ENCODE data around the gene VWDE. TPM values are rescaled to one million over a fixed set of nuclear protein-coding genes. Genes with fewer than 3 reads are reported as not detected.
"Not testable (repeated sequence)": the region's sequence is repeated elsewhere in the genome, so short reads cannot be mapped to it uniquely, and the experiment has no call there.

Gene VWDE
- total RNA-seq, 1 donor from 2014 or later = not detected

DNA sequence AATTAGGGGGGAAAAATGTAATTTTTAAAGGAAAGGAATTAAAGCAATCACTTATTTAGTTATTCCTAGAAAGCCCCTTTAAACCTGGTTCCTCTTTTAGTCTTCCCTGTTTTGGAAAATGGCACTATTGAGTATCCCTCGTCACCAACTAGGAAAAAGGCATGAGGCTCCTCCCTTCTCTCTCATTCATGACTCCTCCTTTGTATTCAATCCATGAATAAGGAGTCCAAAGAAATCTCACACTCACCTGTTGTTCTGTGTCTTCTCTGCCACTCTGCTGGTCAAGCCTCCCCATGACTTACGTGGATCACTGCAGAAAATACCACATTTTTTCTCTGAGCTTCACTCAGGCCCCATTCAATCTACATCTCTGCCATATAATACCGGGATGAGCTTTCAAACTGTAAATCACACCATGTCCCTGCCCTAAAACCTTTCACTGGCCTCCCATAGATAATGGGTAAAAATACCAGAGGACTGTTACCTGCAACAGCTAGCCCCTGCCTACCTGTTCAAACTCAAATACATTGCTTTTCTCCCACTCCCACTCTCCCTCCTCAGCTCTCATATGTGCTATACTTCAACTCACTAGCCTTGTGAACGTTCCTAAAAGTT lies 5.5 kb upstream of the VWDE start:
- DNase-seq (ENCODE audit: missing footprints) (no peak), ATAC-seq (no peak)
- intact Hi-C loops (cut with DNase I) = no loop called here

DNA sequence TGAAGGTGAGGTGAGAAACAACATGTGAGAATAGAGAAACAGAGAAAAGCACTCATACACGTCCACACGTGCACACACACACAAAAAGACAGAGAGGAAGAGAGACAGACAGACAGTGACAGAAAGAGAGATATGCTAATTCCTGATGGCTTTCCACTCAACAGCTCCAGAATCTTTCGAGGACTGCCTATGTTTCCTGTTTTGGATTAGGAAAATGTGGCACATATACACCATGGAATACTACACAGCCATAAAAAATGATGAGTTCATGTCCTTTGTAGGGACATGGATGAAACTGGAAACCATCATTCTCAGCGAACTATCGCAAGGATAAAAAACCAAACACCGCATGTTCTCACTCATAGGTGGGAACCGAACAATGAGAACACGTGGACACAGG lies 4.0 kb upstream of the VWDE start:
- intact Hi-C loops (cut with DNase I); ATAC-seq; DNase-seq (ENCODE audit: missing footprints): not testable (repeated sequence)

GRCh38 chr7:12402365-12402725 lies 1.3 kb downstream of the VWDE start:
- DNase-seq (ENCODE audit: missing footprints) = no peak
- no peak for ATAC-seq
- intact Hi-C loops (cut with DNase I) = no loop called here

GRCh38 chr7:12401538-12402364 lies 1.9 kb downstream of the VWDE start:
- no peak for ATAC-seq
- no peak for DNase-seq (ENCODE audit: missing footprints)
- intact Hi-C loops (cut with DNase I) = no loop called here

- intact Hi-C loops (cut with DNase I) = no loop called here
- no peak for ATAC-seq
- no peak for DNase-seq (ENCODE audit: missing footprints)
Measured at GRCh38 chr7:12398186-12398585, 5.5 kb downstream of the VWDE start.

GRCh38 chr7:12397671-12398070 lies 6.0 kb downstream of the VWDE start:
- intact Hi-C loops (cut with DNase I) = no loop called here
- DNase-seq (ENCODE audit: missing footprints) = no peak
- ATAC-seq = no peak

GRCh38 chr7:12396670-12397069 lies 7.0 kb downstream of the VWDE start:
- ATAC-seq; intact Hi-C loops (cut with DNase I); DNase-seq (ENCODE audit: missing footprints): not testable (repeated sequence)

GRCh38 chr7:12391922-12392615 lies 11.6 kb downstream of the VWDE start:
- DNase-seq (ENCODE audit: missing footprints) (no peak), ATAC-seq (no peak)
- intact Hi-C loops (cut with DNase I) = no loop called here

- DNase-seq (ENCODE audit: missing footprints) (no peak), ATAC-seq (no peak)
- intact Hi-C loops (cut with DNase I) = no loop called here
Measured at GRCh38 chr7:12389089-12389700, 14.5 kb downstream of the VWDE start.

GRCh38 chr7:12386313-12386740 lies 17.3 kb downstream of the VWDE start:
- ATAC-seq = no peak
- intact Hi-C loops (cut with DNase I) = no loop called here
- no peak for DNase-seq (ENCODE audit: missing footprints)

- intact Hi-C loops (cut with DNase I) = no loop called here
- DNase-seq (ENCODE audit: missing footprints) (no peak), ATAC-seq (no peak)
Measured at GRCh38 chr7:12385364-12385786, 18.3 kb downstream of the VWDE start.

- ATAC-seq (no peak), DNase-seq (ENCODE audit: missing footprints) (no peak)
- intact Hi-C loops (cut with DNase I) = no loop called here
Measured at GRCh38 chr7:12383377-12383776, 20.3 kb downstream of the VWDE start.

DNA sequence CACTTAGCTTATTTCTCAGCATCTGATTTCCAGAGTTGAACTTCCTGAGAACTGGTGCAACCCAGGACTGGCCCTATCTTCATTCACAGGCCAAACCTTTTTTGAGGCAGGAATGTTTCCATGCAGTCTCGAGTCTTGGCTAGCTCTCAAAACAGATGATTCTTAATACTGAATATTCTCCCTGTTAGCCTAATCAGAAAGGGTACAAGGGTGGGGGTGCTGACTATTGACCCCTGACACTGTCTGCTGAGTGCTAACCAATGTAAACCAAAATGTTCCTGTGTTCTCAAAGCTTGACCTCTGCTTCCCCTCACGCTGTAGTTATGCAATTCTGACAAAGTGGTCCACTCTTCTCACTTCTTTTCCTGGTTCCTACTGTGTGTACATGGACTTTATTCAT lies 25.3 kb downstream of the VWDE start:
- intact Hi-C loops (cut with DNase I) = no loop called here
- DNase-seq (ENCODE audit: missing footprints) (no peak), ATAC-seq (no peak)

GRCh38 chr7:12377406-12377805 lies 26.3 kb downstream of the VWDE start:
- intact Hi-C loops (cut with DNase I) = no loop called here
- DNase-seq (ENCODE audit: missing footprints) (no peak), ATAC-seq (no peak)

DNA sequence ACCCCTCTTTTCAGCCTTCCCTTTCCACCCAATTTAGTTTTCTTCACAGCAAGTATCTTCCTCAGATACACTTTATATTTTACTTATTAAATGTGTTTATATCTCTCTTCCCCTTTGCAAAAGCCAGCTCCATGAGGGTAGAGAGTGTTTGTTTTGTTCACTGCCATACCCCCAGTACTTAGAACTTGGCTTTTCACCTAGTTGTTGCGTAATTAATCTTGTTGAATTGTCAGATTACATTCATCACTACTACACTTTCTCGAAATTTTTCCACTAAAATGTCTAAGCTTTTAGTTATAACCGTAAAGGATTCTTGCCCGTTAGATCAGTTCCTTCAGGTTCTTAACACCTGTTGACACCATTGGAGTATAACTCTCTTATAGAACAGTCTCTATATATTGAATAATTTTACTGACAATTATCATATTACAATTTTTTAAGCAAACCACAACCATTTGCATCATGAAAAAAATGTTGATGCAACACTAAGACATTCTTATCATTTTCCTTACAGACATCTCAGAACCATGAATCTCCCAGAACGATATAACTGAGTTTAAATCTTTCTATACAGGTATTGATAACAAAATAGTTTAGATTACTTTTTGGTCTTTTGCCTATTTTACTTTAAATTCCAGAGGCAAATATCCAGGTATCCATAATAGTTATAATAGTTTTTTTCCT lies 29.9 kb downstream of the VWDE start:
- DNase-seq (ENCODE audit: missing footprints) (no peak), ATAC-seq (no peak)
- intact Hi-C loops (cut with DNase I) = no loop called here

DNA sequence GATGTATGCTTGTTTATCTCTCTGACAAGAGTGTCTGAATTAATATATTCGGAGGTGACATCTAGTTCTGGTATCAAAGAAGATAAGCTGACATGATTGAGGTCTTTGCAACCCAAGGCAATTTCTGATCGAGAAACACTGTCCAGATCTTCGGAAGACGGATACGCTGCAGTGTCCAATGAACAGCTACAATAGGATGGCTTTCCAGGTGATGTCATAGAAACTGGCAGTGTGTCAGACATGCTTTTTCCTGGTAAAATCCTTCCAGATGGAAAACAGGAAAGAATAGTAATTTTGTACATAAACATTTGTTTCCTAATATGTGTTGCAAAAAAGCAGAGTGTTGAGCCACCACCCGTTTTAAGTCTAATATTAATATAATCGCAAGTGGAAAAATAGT lies 33.4 kb downstream of the VWDE start:
- intact Hi-C loops (cut with DNase I) = no loop called here
- no peak for ATAC-seq
- DNase-seq (ENCODE audit: missing footprints) = no peak

DNA sequence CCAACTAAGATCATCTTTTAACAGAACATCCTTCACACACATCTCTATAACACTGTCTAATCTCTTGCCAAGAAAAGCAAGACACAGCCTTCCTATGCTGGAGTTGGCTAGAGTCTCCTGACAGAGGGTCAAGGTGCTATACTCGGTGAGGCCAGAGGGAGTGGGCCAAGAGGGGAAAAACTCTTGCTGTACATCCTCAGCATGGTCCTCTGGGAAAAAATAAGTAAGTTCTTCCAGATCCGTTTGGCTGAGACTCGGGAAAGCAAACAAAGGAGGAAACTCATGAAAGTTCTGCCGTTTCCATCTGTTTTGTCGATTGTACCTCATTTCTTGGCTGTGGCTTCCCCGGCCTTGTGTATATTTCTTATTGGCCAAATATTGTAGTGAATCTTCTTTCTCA lies 33.9 kb downstream of the VWDE start:
- intact Hi-C loops (cut with DNase I) = no loop called here
- ATAC-seq = no peak
- no peak for DNase-seq (ENCODE audit: missing footprints)

DNA sequence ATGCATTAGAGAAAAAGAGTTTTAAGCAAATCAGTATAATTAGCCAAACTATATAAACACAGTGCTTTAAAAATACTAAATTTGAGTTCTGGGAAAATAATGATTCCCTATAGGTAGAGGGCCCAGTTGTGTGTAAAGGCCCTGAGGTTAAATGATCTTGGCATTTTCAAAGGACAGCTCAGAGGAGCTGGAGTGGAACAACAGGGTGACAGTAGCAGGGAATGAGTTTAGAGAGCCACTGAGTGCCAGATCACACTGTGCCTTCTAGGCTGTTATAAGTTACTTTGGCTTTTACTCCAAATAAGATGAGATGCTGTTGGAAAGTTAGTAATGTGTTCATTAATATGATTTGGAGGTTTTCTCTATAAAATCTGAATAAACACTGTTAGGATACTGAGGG lies 34.6 kb downstream of the VWDE start:
- ATAC-seq = no peak
- intact Hi-C loops (cut with DNase I) = no loop called here

GRCh38 chr7:12360948-12361347 lies 42.7 kb downstream of the VWDE start:
- no peak for DNase-seq (ENCODE audit: missing footprints)
- no peak for ATAC-seq
- intact Hi-C loops (cut with DNase I) = no loop called here

More for the DNA sequence above, 34.6 kb downstream of the VWDE start:
- DNase-seq (ENCODE audit: missing footprints) = no peak

Data from Right ventricle myocardium inferior (tissue), 1 donor.